ENCODE results near the gene ATP6V1G3. TPM values are rescaled to one million over a fixed set of nuclear protein-coding genes. Genes with fewer than 3 reads are reported as not detected.

Gene ATP6V1G3
- polyA plus RNA-seq, 1 donor: not detected

DNA sequence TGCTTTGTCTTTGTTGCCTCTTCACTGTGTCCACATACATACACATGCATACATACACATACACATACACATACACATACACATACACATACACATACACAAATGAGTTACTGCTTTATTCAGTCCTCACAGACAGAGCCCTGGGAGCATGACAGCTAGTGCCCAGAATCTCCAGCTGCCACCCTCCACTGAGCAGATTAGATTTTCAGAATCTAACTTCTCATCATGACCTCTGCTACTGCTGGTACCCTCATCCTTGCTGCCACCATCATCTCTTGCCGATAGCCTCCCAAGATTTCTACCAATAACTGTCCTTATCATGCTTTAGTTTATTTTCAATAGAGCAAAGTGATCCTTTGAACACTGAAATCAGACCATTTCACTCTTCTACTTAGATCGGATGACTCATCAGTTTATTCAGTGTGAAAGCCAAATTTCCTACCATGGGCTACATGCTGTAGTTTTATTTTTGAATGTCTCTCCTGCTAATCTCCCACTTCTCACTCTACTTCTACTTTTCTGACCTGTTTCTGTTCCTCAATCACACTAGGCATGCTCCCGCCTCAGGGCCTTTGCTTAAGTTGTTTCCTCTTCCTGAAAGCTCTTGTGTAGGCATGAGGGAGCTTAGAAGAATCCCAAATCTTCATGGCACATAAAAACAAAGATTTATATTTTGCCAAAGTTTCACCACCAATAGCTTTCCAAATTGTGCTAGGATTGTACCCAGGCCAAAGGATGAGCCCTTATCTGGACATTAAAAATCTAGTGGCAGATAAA, 43.0 kb downstream of the ATP6V1G3 start:
- Histone ChIP-seq H3K27ac (ENCODE audit: low read length) (no peak overlapping the region), H3K27me3 (ENCODE audit: control insufficient read depth, insufficient read depth, low read length) (no peaks in the 10 kb centered on the region), H3K4me3 (ENCODE audit: low read length) (no peak overlapping the region), H3K9me3 (ENCODE audit: control insufficient read depth, low read depth, low read length) (peaks cover 4% of the 10 kb centered on the region), H3K36me3 (ENCODE audit: control insufficient read depth, insufficient read depth, low read length) (no peaks in the 10 kb centered on the region), H3K4me1 (ENCODE audit: control insufficient read depth, insufficient read depth, low read length) (no peaks in the 10 kb centered on the region)
- no peak for DNase-seq
- 100% methylated on average over 1 of the region's 3 CpGs for WGBS (ENCODE audit: insufficient coverage, low lambda C conversion rate)

DNA sequence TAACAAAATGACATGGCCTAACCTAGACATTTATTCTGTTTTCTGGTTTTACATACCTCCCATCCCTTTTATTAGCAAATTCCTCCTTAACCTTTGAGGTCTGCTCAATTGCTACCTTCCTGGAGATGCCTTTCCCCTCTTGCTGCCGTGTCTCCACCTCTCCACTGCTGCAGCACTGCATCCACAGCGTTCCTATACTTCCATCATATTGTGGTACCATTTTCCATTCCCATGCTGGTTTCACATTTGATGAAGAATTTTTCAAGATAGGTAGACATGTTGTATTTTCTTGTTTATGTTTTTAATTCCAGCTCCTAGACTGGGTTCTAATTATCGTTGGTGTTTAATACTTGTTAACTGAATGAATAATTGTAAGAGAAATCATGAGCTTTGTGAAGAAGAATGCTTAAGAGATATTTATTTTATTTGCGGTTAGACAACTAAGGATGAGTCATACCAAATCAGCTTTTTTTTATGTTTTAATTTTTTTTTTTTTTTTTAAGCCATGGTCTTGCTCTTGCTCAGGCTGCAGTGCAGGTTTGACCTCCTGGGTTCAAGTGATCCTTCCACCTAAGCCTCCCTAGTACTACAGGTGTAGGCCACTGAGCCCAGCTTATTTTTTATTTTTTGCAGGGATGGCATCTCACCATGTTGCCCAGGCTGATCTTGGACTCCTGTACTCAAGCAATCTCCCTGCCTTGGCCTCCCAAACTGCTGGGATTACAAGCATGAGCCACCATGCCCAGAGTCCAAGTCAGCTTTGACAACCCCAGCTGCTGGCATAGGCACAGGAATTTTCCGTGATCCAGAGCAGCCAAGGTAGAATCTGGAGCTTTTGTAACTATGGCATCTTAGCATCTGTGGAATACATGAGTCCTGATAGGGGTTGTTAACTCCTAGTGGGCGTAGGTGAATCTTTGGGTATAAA, 44.0 kb downstream of the ATP6V1G3 start:
- no peaks in the 10 kb centered on the region for H3K36me3 ChIP-seq (ENCODE audit: control insufficient read depth, insufficient read depth, low read length)
- no peak for DNase-seq
- H3K4me1 ChIP-seq (ENCODE audit: control insufficient read depth, insufficient read depth, low read length): no peaks in the 10 kb centered on the region
- H3K9me3 ChIP-seq (ENCODE audit: control insufficient read depth, low read depth, low read length): peaks cover 4% of the 10 kb centered on the region
- WGBS (ENCODE audit: insufficient coverage, low lambda C conversion rate): 93% methylated on average over 3 of the region's 6 CpGs
- no peak overlapping the region for H3K4me3 ChIP-seq (ENCODE audit: low read length)
- H3K27me3 ChIP-seq (ENCODE audit: control insufficient read depth, insufficient read depth, low read length): no peaks in the 10 kb centered on the region
- H3K27ac ChIP-seq (ENCODE audit: low read length): no peak overlapping the region

DNA sequence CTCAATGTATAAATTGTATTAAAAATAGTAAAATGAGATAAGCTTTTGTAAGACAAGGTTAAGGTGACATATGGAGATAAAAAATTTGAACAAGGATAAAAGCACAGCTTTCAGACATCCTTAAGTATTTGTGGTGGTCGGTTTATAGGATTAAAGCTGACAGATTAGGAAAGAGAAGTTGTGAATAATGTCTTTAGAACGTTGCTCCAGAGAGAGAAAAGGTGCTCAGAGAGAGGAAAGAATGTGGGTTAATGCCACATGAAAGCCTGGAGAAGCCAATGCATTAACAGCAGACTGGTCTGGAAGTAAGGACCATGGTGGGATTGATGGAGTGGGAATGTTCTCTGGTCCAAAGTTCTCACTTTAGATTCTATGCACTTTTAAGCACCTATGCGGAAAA, 44.8 kb downstream of the ATP6V1G3 start:
- no peak overlapping the region for H3K4me3 ChIP-seq (ENCODE audit: low read length)
- H3K36me3 ChIP-seq (ENCODE audit: control insufficient read depth, insufficient read depth, low read length): no peaks in the 10 kb centered on the region
- peaks cover 4% of the 10 kb centered on the region for H3K9me3 ChIP-seq (ENCODE audit: control insufficient read depth, low read depth, low read length)
- H3K27ac ChIP-seq (ENCODE audit: low read length): no peak overlapping the region
- no peaks in the 10 kb centered on the region for H3K27me3 ChIP-seq (ENCODE audit: control insufficient read depth, insufficient read depth, low read length)
- WGBS (ENCODE audit: insufficient coverage, low lambda C conversion rate): 100% methylated on average over 1 of the region's 3 CpGs
- H3K4me1 ChIP-seq (ENCODE audit: control insufficient read depth, insufficient read depth, low read length): no peaks in the 10 kb centered on the region
- DNase-seq: no peak

DNA sequence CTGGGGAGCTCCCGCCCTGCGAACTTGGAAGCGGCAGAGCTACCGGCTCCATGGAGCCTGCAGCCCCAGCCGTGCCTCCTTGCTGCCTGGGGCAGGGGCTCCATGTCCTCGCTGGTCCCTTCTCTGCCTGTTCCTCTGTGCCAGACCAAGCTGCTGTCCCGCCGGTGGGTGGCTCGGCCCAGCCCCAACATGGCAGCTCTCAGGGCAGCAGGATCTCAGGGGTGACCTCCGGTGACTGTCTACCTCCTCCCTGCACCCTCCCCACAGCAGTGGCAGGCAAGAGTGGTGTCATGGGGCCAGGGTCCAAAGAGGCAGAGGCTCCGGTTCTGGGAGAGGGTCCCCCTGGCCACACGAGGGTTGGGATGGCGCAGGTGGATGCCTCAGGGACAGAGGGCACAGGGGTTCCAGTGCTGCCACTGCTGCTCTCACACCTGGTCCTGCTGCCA, 45.8 kb downstream of the ATP6V1G3 start:
- Histone ChIP-seq H3K27me3 (ENCODE audit: control insufficient read depth, insufficient read depth, low read length) (no peaks in the 10 kb centered on the region), H3K27ac (ENCODE audit: low read length) (no peak overlapping the region), H3K4me3 (ENCODE audit: low read length) (no peak overlapping the region), H3K36me3 (ENCODE audit: control insufficient read depth, insufficient read depth, low read length) (no peaks in the 10 kb centered on the region), H3K4me1 (ENCODE audit: control insufficient read depth, insufficient read depth, low read length) (no peaks in the 10 kb centered on the region), H3K9me3 (ENCODE audit: control insufficient read depth, low read depth, low read length) (peaks cover 4% of the 10 kb centered on the region)
- WGBS (ENCODE audit: insufficient coverage, low lambda C conversion rate): no CpG with 5 or more reads among the region's 13 CpGs
- DNase-seq: no peak

DNA sequence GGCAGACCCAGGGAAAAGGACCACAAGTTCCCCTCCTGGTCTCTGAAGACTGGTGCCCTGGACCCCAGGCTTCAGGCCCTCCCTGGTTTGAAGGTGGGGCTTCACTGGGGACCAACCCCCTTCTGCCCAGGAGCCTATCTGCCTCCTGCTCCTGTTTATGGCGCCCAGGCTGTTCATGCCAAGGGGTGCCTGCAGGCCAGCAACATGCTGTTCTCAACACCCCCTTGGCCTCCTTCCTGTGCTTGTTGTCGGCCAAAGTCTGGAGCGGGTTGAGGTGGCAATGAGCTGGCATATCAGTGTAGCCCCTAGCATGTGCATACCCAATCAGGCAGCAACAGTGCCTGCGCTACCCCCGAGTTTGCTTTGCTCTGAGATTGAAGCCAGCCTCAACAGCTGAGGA, 46.3 kb downstream of the ATP6V1G3 start:
- no peak for DNase-seq
- Histone ChIP-seq H3K4me1 (ENCODE audit: control insufficient read depth, insufficient read depth, low read length) (no peaks in the 10 kb centered on the region), H3K27ac (ENCODE audit: low read length) (no peak overlapping the region), H3K27me3 (ENCODE audit: control insufficient read depth, insufficient read depth, low read length) (no peaks in the 10 kb centered on the region), H3K4me3 (ENCODE audit: low read length) (no peak overlapping the region), H3K36me3 (ENCODE audit: control insufficient read depth, insufficient read depth, low read length) (no peaks in the 10 kb centered on the region), H3K9me3 (ENCODE audit: control insufficient read depth, low read depth, low read length) (peaks cover 4% of the 10 kb centered on the region)
- WGBS (ENCODE audit: insufficient coverage, low lambda C conversion rate): no CpG with 5 or more reads among the region's 5 CpGs

DNA sequence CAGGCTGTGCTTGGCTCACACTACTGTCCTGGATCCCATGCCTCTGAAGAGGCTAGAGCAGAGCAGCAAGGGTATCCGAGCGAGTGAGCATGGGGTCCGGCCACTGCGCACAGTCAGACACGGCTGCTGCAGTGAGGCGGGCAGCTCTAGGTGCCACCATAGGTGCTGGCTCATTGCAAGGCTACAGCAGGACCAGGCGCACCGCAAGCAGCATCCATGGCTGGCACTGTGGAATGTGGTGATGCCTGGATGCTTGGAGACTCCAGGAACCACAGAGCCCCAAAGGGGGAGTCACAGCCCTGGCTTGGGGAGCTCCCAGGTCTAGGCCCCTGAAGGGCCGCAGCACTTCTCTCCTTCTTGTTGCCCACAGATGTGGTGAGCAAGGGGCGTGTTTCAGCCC, 47.2 kb downstream of the ATP6V1G3 start:
- H3K4me1 ChIP-seq (ENCODE audit: control insufficient read depth, insufficient read depth, low read length): no peaks in the 10 kb centered on the region
- H3K27ac ChIP-seq (ENCODE audit: low read length): no peak overlapping the region
- no CpG with 5 or more reads among the region's 10 CpGs for WGBS (ENCODE audit: insufficient coverage, low lambda C conversion rate)
- H3K9me3 ChIP-seq (ENCODE audit: control insufficient read depth, low read depth, low read length): peaks cover 4% of the 10 kb centered on the region
- H3K27me3 ChIP-seq (ENCODE audit: control insufficient read depth, insufficient read depth, low read length): no peaks in the 10 kb centered on the region
- no peaks in the 10 kb centered on the region for H3K36me3 ChIP-seq (ENCODE audit: control insufficient read depth, insufficient read depth, low read length)
- DNase-seq: no peak
- H3K4me3 ChIP-seq (ENCODE audit: low read length): no peak overlapping the region

DNA sequence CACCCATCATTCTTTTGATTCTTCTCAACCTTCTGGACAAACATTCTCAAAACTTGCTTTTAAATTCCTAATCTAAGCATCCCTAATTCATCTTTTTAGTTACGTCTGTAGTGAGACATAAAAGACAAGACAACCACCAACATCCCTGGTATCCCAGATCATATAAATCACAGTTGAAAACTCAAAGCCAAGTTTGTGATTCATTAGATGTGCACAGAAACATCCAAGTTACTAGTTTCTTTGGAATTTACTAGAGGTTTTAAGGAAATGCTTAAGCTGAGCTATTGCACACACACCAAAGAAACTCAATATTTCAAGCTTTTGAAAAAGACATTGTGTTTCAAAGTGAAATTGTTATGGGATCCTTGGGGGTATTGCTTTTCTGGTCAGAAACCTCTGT, 47.6 kb downstream of the ATP6V1G3 start:
- peaks cover 4% of the 10 kb centered on the region for H3K9me3 ChIP-seq (ENCODE audit: control insufficient read depth, low read depth, low read length)
- H3K4me1 ChIP-seq (ENCODE audit: control insufficient read depth, insufficient read depth, low read length): no peaks in the 10 kb centered on the region
- no peaks in the 10 kb centered on the region for H3K36me3 ChIP-seq (ENCODE audit: control insufficient read depth, insufficient read depth, low read length)
- no peak overlapping the region for H3K27ac ChIP-seq (ENCODE audit: low read length)
- no peaks in the 10 kb centered on the region for H3K27me3 ChIP-seq (ENCODE audit: control insufficient read depth, insufficient read depth, low read length)
- DNase-seq: no peak
- no CpG with 5 or more reads among the region's 1 CpG for WGBS (ENCODE audit: insufficient coverage, low lambda C conversion rate)
- H3K4me3 ChIP-seq (ENCODE audit: low read length): no peak overlapping the region

DNA sequence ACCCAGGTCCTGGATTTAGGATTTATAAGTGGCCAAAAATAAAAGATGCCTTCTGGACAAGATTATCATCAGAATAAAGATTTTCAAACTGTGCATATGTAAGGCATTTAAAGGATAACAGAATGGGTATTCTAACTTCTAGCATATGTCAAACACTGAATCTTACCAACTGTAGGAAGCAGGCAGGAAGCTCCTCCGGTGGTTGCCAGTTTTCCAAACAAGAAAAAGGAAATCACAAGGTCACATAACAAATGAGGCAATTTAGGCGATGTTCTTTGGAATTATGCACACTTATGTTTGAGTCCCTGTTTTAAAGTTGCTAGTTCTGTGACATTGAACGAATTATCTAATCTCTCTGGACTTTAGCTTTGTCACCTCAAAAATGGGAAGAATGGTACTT, 48.9 kb downstream of the ATP6V1G3 start:
- peaks cover 4% of the 10 kb centered on the region for H3K9me3 ChIP-seq (ENCODE audit: control insufficient read depth, low read depth, low read length)
- 33% methylated on average over 1 of the region's 3 CpGs for WGBS (ENCODE audit: insufficient coverage, low lambda C conversion rate)
- H3K36me3 ChIP-seq (ENCODE audit: control insufficient read depth, insufficient read depth, low read length): no peaks in the 10 kb centered on the region
- no peaks in the 10 kb centered on the region for H3K27me3 ChIP-seq (ENCODE audit: control insufficient read depth, insufficient read depth, low read length)
- DNase-seq: no peak
- no peak overlapping the region for H3K27ac ChIP-seq (ENCODE audit: low read length)
- no peak overlapping the region for H3K4me3 ChIP-seq (ENCODE audit: low read length)
- H3K4me1 ChIP-seq (ENCODE audit: control insufficient read depth, insufficient read depth, low read length): no peaks in the 10 kb centered on the region

DNA sequence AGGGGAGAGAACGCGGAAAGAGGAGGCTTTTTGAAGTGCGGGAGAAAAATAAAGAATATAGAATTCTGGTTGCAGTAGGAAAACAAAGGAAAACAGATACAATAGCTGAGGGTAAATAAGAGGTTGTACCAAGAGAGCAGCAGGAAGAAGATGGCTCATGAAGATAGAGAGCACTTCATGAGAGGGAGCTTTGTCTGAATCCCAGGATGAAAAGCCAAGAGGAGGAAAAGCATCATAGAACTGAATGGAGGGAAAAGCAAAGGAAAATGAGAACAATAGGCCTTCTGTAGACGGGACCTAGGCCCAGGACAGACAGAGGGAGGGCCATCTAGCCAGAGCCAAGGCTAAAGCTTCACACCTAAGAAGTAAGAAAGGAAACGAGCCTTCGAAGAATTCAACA, 49.5 kb downstream of the ATP6V1G3 start:
- Histone ChIP-seq H3K36me3 (ENCODE audit: control insufficient read depth, insufficient read depth, low read length) (no peaks in the 10 kb centered on the region), H3K4me3 (ENCODE audit: low read length) (no peak overlapping the region), H3K27me3 (ENCODE audit: control insufficient read depth, insufficient read depth, low read length) (no peaks in the 10 kb centered on the region), H3K9me3 (ENCODE audit: control insufficient read depth, low read depth, low read length) (peaks cover 4% of the 10 kb centered on the region), H3K27ac (ENCODE audit: low read length) (no peak overlapping the region), H3K4me1 (ENCODE audit: control insufficient read depth, insufficient read depth, low read length) (no peaks in the 10 kb centered on the region)
- 71% methylated on average over 6 of the region's 6 CpGs for WGBS (ENCODE audit: insufficient coverage, low lambda C conversion rate)
- DNase-seq: no peak

DNA sequence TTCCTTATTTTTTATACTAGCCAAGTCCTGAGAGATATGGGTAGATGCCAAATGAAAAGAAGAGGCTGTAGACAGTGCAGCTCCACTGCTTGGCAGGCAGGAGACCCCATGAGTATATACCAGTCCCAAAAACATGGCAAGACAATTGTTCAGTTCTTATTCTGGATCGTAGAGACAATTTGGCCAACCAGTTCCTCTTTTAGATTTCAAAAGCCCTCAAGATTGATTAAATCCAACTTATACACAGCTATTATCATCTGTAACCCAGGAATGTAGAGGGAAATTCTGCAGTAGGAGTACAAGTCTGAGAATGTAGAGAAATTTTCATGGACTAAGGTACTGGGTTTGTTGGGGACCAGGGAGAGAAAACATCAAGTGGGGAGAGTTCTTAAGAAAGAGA, 50.3 kb downstream of the ATP6V1G3 start:
- no peaks in the 10 kb centered on the region for H3K4me1 ChIP-seq (ENCODE audit: control insufficient read depth, insufficient read depth, low read length)
- no CpG with 5 or more reads among the region's 1 CpG for WGBS (ENCODE audit: insufficient coverage, low lambda C conversion rate)

More for the DNA sequence above, 50.3 kb downstream of the ATP6V1G3 start:
- no peak overlapping the region for H3K27ac ChIP-seq (ENCODE audit: low read length)
- DNase-seq: no peak
- H3K9me3 ChIP-seq (ENCODE audit: control insufficient read depth, low read depth, low read length): peaks cover 4% of the 10 kb centered on the region
- no peaks in the 10 kb centered on the region for H3K36me3 ChIP-seq (ENCODE audit: control insufficient read depth, insufficient read depth, low read length)
- no peak overlapping the region for H3K4me3 ChIP-seq (ENCODE audit: low read length)
- H3K27me3 ChIP-seq (ENCODE audit: control insufficient read depth, insufficient read depth, low read length): no peaks in the 10 kb centered on the region
